HG02970 (cell line): ENCODE measurements around the gene GMFB.
A peak's percentile ranks its signal among the peaks of the same experiment; 100 is the strongest.

ENCODE experiments used
- ATAC-seq: cut with Tn5 transposase; IDR thresholded peaks from one replicate; pipeline ENCODE4 v1.9.1; 2021; ENCODE audit warnings: mild to moderate bottlenecking, moderate library complexity, moderate number of reproducible peaks; ENCODE audit not compliant: unreplicated experiment, low FRiP score

The GMFB gene

GRCh38 chr14:54488646-54489317 lies at the start of gene GMFB:
GMFB (minus strand) TSS chr14:54488980; CDS start chr14:54488927, 53 bp downstream.
- ATAC-seq: peak; percentile 89

GRCh38 chr14:54538055-54538454 lies 49.3 kb upstream of the GMFB start:
- no peak for ATAC-seq

- no peak for ATAC-seq
Observed at GRCh38 chr14:54537651-54538050, 48.9 kb upstream of the GMFB start.

- ATAC-seq: no peak
Observed at GRCh38 chr14:54535646-54536045, 46.9 kb upstream of the GMFB start.

- no peak for ATAC-seq
Observed at GRCh38 chr14:54535126-54535525, 46.3 kb upstream of the GMFB start.

GRCh38 chr14:54533100-54533499 lies 44.3 kb upstream of the GMFB start:
- ATAC-seq: no peak

GRCh38 chr14:54532111-54533012 lies 43.6 kb upstream of the GMFB start:
- no peak for ATAC-seq

- no peak for ATAC-seq
Observed at GRCh38 chr14:54529811-54530210, 41.0 kb upstream of the GMFB start.

- no peak for ATAC-seq
Observed at GRCh38 chr14:54528973-54529372, 40.2 kb upstream of the GMFB start.

- no peak for ATAC-seq
Observed at GRCh38 chr14:54524410-54524809, 35.6 kb upstream of the GMFB start.

GRCh38 chr14:54516709-54517108 lies 27.9 kb upstream of the GMFB start:
- no peak for ATAC-seq

GRCh38 chr14:54515670-54516069 lies 26.9 kb upstream of the GMFB start:
- ATAC-seq: no peak

- ATAC-seq: no peak
Observed at GRCh38 chr14:54512393-54512792, 23.6 kb upstream of the GMFB start.

- peak; percentile 96 for ATAC-seq
Observed at GRCh38 chr14:54509546-54510501, 21.0 kb upstream of the GMFB start, which contains the start of gene CGRRF1. CGRRF1 (plus strand) TSS chr14:54509906; CDS start chr14:54509960, 54 bp downstream.

GRCh38 chr14:54503486-54503885 lies 14.7 kb upstream of the GMFB start:
- ATAC-seq: no peak

GRCh38 chr14:54502602-54503001 lies 13.8 kb upstream of the GMFB start:
- no peak for ATAC-seq

GRCh38 chr14:54501480-54501879 lies 12.7 kb upstream of the GMFB start:
- ATAC-seq: no peak

GRCh38 chr14:54500744-54501143 lies 12.0 kb upstream of the GMFB start:
- no peak for ATAC-seq

- no peak for ATAC-seq
Observed at GRCh38 chr14:54498579-54498978, 9.8 kb upstream of the GMFB start.

- no peak for ATAC-seq
Observed at GRCh38 chr14:54498095-54498531, 9.3 kb upstream of the GMFB start.
